Fibroblast of peridontal ligament (primary cell): ENCODE data around the gene ZNF225.
"Not testable (repeated sequence)": the region's sequence is repeated elsewhere in the genome, so short reads cannot be mapped to it uniquely, and the experiment has no call there.

Experiments used
- DNase-seq: peaks from one replicate; pipeline ENCODE4 v3.0.0-alpha.2; 2010; ENCODE audit errors: extremely low read depth

Gene ZNF225

DNA sequence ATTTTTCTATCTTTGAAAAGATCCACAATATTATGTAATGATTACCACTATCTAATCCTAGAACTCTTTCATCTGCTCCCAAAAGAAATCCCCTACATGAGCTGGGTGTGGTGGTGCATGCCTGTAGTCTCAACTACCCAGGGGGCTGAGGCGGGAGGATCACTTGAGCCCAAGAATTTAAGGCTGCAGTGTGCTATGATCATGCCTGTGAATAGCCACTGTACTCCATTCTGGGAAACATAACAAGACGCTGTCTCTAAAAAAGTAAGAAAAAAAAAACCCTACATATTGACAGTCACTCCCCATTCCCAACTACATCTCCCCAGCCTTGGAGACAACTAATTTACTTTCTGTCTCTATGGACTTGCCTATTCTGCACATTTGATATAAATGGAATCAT is 50.6 kb downstream of the ZNF225 start:
- DNase-seq = no peak

DNA sequence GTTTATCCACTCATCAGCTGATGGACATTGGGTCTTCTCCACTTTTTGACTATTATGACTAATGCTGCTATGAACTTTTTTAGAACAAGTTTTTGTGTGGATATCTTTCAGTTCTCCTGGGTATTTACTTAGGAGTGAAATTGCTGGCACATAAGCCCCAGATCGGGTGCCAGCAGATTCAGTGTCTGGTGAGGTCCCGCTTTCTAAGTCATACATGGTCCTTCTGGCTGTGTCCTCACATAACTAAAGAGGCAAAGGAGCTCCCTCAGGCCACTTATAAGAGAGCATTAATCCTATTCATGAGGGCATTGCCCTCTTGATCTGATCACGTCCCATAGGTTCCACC is 51.1 kb downstream of the ZNF225 start:
- no peak for DNase-seq

GRCh38 chr19:44164673-44165512 is 51.7 kb downstream of the ZNF225 start, which contains the start of gene ZNF226:
ZNF226 (plus strand) TSS chr19:44165100; CDS start chr19:44170081, 4,981 bp downstream.
- peak; percentile 99 for DNase-seq

DNA sequence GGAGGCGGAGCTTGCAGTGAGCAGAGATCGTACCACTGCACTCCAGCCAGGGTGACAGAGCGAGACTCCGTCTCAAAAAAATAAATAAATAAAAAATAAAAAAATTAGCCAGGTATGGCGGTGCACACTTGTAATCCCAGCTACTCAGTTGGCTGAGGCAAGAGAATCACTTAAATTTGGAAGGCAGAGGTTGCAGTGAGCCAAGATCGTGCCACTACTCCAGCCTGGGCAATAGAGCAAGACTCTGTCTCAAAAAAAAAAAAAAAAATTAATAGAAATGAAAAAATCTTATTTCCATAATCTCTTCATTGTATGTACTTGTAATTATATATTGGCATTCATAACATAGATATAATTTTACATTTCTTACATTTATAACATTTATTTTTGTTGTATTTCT is 57.5 kb downstream of the ZNF225 start:
- not testable (repeated sequence) for DNase-seq

DNA sequence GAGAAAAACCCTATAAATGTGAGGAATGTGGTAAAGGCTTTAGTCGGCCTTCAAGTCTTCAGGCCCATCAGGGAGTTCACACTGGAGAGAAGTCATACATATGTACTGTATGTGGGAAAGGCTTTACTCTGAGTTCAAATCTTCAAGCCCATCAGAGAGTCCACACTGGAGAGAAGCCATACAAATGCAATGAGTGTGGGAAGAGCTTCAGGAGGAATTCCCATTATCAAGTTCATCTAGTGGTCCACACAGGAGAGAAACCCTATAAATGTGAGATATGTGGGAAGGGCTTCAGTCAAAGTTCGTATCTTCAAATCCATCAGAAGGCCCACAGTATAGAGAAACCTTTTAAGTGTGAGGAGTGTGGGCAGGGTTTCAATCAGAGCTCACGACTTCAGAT is 63.4 kb downstream of the ZNF225 start:
- DNase-seq = no peak

GRCh38 chr19:44180968-44181367 is 67.8 kb downstream of the ZNF225 start:
- DNase-seq = no peak

DNA sequence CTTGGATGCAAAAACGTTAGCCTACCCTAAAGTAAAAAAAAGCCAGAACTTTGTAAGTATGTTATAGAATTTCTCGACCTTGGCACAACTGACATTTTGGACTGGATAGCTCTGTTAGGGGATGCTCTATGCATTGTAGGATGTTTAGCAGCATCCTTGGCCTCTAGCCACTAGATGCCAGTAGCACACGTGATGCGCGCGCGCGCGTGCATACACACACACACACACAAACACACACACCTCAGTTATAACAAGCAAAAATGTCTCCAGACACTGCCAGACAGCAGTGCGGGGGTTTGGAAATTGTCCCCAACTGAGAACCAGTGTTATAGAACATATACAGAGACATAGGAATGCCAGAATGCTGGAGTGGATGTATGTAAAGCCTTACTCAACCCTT is 68.9 kb downstream of the ZNF225 start:
- no peak for DNase-seq
